CD4-positive, alpha-beta T cell treated with Interleukin-17A for 1 hour (primary cell): Measurements from ENCODE around the gene DDX25.

ENCODE experiments used
- DNase-seq: peaks from one replicate; pipeline ENCODE4 v3.0.0-alpha.2; 2020

The DDX25 gene

DNA sequence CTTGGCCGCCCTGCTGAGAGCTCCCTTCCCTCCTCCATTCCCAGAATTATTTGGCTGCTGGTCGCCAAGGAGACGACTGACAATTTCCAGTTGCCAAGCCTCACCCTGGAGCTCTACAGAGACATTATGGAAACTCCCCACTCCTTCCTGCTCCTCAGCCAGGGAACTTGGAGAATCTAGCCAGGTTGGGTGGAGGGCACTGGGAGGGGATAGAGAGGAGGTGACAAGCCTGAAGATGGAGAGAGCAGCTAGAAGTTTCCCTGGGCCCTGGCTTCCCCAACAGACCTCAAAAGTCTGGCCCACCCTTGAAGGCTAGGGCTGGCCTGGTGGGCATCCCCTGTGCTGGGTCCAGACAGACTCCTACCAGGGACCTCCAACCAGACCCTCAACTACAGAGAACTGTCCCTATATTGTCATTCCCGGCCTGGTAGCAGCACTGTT lies 34.8 kb downstream of the DDX25 start:
- DNase-seq: no peak

DNA sequence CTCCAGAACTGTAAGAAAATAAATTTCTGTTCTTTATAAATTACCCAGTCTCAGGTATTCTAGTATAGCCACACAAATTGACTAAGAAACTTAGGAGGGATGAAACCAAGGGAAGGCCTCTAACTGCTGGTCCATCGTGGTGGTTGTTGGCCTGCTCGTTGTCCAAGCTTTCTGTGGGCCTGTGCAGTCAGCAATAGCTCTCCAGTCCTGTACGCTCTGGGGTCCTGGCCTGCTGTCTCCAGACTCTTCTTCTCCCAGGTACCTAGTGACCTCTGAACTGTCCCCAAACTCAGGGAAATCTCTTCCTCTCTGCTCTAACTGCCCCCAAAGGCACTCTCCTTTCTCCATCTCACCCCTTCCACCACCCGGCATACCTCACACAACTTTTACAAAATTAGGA lies 35.8 kb downstream of the DDX25 start:
- no peak for DNase-seq

DNA sequence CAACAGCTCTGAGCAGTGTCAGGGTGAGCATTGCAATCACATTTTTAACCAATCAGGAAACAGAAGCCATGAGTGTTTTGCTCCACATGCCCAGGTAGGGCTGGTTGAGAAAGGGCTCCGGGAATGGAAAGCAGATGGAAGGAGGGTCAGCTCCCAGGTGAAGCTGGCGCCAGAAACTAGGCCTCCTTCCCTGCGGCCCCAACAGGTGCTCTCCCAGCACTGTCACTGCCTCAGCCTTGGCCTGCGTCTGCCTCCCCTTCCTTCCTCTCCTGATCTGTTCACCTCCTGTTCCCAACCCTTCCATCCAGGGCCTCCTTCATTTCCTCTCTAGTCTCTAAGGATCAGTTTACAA lies 36.9 kb downstream of the DDX25 start:
- DNase-seq: no peak

DNA sequence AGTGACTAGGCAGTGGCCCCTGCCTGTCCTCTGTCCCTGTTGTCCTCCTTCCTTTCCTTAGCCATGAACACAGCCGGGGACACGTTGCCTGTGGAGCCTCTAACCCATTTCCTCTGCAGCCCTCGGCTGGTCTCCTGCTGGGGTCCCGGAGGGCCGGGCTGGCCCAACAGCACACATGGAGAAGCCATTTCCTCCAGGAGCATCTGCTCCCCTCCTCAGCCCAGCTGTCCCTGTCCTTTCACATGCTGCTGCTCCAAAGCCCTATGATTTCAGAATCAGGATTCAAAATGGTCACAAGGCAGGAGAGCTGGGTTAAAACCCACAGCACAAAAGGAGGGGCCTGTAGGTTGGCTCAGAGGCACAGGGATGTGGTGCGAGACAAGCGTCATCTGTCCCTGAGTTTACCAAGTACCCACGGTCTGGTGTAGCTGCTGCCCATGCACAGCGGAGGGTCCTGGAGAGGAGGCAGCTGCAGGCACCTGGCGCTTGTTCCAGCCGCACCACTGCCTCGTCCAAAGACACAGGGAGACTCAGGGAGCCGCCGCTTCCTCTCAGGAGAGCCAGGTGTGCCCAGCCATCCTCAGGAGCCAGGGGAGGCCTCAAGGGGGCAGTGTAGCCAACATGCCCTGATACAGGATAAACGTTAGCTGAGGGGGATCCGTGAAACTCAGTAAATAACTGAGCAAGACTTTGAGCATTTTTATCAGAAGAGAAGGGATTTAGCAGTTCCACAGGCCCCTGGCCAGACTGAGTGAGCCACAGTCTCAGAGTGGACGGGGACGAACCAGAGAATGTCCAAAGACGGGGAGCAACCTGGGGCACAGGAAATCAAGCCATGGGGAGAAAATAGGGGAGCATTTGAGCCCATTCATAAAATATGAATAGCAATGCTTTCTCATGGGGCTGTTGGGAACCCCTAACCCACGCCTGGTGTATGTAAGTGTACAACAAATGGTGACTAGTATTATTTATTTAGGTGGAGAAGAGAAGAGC lies 37.6 kb downstream of the DDX25 start:
- peak; percentile 39 for DNase-seq

DNA sequence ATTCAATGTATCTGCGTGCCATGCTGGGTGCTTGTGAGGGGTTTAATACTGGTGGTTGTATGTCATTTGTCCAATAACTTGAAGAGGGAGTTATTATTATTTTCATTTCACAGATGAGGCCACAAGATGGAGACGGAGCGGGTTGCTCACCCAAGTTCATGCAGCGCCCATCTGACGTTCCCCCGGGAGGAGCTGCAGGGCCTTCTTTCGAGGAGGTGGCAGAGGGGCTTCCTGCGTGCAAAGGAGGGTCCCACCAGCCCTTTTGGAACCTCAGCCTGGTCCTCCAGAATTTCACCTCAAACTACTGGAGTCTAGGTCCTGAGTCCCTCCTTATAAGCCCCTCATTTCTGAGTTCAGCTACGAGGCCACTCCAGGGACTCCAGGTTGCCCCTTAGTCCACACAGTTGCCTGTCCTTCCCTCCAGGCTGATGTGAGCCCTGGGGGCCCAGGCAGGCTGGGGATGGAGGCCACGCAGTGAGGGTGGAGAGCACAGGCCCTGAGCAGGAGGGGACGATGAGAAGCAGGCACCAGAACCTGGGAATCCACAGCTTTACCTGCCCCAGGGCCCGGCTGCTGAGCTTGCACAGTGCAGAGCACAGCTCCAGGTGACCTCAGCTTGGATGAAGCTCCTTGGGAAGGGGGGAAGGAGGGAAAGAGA lies 38.6 kb downstream of the DDX25 start:
- no peak for DNase-seq

DNA sequence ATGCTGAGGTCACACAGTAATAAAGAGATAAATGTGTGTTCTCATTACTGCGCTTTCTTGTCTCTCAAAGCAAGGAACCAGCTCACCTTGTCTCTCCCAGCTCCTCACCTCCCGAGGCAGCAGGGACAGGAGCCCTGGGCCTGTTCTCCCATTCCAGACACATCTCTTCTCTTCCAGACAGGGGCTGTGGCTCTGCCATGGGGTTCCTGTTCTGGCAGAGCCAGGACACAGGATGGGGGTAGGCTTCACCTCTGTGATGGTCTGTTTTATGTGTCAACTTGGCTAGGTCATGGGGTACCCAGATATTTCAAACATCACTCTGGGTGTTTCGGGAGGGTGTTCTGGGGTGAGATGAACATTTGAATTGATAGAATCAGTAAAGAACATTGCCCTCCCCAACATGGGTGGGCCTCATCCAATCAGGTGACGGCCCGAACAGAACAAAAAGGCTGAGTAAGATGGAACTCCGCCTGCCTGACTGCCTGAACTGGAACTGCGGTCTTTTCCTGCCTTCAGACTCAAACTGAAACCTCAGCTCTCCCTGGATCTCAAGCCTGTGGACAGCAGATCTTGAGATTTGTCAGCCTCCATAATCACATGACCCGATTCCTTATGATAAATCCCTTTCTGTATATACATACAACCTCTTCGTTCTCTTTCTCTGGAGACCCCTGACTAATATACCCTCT lies 39.5 kb downstream of the DDX25 start:
- DNase-seq: no peak

DNA sequence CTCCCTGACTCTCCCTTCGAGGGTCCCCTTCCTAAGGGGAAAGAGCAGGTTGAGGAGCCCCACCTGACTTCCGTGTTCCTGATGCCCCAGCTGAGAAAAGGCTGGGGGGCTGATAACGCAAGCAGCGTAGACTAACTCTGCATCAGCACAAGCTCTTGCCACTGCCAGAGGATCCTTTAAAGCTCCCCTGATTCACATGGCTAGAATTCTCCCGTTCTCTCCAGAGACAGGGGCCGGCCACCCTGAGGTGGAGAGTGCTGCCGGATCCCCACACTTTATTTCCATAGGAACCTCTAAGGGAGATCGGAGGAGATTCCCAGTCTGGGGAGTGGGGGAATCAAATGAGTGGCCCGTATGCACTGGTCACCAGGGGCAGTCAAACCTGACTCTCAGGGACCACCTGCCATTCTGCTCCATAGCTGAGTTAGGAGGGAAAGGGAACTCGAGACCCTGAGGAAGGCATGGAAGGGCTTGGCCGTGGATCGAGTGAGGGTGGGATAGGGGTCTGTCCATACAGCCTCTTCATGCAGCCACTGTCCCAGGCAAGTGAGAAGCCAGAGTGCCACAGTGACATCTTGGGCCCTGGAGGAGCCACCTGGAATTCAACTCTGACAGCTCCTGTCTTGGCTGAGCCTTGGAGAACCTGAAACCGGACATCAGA lies 40.2 kb downstream of the DDX25 start:
- DNase-seq: no peak

DNA sequence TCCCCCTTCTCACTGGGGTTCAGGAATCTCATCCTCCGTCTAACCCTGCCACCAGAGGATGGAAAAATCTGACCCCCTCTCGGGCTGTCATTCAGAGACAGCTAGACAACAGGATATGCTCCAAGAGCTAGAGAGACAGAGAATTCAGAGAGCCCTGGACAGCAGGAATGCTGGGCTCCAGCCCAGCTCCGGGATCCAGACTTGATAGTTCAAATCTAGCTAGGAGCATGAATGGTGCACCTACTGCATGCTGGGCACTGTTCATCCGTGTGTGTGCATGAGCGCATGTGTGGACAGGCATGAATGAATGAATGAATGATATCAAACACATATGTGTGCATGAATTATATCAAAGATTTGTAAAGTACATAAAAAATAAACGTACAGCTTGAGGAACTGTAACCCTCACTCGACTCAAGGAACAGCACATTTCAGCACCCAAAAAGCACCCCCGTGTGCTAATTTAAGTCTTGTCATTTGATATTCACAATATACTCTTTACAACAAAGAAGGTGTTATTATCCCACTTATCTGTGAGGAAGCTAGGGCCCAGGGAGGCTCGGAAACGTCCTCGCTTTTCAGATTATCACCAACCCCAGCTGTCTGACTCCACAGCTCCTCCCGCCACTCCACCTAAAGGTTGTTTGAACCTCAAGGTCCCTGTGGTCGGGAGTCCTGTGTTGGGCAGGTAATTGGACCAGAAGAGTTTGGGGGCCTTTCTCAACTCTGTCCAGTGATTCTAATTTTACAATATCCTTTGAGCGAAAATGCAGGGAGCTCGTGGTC lies 40.9 kb downstream of the DDX25 start:
- DNase-seq: no peak

DNA sequence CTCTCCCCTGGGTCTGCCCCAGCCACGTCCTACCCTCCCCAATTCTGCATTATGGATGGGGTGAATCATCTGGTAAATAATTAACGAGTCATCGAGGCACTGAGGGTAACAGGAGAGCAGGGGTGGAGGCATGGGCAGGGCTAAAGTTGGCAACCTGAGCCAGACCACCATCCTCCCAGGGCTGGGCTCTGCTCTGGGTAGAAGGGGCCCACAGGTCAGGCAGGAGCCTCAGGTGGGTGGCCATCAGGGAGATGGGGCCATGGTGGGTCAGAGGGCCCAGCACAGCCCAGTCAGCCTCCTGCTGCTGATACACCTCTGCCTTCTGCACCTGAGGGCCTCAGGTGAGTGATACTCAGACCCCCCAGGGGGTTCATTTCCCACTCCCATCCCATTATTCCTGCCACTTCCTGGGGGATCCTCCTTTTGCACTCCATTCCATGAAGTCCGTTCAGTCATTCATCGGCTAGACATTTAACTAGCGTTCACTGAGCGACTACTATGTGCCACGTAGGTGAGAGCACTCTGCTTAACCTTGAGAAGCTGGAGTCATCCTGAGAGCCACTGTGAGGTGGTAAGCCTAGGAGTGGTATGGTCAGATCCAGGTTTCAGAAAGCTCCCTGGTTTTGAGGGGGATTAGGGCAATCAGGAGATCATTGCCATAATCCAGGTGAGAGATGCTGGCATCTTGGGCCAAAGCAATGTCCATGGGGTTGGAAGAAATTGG lies 41.7 kb downstream of the DDX25 start, which contains the start of gene VSIG10L2:
Gene VSIG10L2, plus strand, starts transcription at position 248 of the 724 bp plus-strand sequence. Its CDS starts 12 bp downstream, at position 260.
- no peak for DNase-seq

DNA sequence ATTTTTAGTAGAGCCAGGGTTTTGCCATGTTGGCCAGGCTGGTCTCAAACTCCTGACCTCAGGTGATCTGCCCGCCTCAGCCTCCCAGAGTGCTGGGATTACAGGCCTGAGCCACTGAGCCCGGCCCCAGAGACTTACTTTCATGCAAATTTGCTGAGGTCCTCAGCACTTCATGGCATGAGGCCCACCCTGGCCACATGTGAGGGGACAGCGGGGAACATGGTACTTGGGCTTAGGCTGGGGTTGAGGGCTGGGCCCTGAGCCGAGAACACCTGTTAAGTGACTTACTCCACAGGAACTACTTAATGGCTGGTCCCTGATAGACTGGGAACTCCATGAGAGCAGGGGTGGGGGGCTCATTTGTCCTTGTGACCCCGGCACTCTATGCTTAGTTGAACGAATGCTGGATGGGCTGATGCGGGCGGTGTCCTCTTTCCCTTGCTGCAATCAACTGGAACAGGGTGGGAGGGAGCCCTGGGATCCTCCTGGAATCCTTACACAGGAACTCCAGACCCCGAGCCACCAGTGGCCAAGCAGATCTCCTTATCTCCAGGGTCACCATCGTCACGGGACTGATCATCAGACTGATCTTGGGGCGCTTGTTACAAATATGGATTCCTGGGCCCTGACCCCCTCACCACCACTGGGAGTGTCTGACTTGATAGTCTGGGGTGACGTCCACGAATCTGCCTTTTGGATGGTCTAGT lies 42.6 kb downstream of the DDX25 start:
- DNase-seq: no peak

DNA sequence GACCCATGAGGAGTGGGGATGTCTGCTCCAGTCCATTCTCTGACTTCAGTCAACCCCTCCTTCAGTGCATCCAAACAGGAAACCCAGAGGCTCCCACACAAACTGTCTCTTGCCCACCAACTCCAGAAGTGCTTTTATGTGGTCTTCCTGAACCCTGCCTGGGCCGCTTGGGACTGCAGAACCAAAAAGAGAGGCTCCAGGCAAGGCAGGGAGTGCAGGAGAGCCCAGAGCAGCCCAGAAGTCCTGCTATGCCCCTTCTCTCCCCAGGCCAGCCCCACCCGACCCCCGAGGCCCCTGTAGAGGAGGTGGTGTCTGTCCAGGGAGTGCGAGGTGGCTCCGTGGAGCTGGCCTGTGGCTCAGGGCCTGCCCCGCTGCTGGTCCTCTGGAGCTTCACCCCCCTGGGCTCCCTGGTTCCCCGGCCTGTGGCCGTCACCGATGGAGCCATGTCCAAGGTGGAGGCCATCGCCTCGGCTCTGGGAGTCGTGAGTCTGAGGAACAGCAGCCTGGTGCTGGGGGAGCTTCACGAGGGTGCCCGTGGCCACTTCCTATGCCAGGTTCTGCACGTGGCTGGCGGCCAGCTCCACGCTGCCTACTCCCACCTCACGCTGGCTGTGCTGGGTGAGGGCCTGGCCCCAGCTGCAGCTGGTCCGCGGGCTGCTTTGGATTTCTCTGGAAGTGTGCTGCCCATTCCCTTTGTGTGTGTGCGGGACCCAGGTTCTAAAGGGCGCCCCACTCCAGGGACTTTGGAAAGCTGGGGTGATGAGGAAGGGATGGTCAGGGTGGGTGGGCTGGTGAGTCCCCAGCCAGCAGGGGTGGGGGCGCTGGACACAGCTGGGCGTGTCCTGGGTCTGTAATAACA lies 43.3 kb downstream of the DDX25 start:
- no peak for DNase-seq

DNA sequence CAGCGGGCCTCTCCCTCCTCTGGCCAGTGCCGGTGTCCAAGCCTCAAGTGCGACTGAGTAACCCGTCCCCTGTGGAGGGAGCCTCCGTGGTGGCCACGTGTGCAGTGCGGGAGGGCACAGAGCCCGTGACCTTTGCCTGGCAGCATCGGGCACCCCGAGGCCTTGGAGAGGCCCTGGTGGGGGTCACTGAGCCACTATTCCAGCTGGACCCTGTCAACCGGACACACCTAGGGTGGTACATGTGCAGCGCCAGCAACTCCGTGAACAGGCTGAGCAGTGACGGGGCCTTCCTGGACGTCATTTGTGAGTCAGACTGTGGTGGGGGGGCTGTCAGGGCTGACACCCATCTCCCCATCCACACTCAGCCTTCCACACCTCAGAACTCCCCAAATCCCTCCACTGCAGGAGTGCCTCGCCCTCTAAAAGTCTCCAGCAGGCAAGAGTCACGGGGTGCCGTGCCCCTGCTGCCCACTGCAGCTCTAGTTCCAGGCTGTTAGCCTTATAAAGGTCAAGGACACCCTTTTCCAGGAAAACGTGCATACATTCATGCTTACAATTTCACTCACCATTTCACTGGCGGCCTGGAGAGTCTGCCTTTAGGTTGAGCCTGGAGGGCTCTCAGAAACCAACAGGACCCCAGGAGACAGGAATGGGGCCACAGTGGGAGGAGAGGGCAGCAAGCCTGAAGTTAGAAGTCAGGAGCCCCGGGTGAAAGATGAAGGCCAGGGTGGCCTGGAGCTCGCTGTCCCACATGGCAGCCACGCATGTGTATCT lies 44.2 kb downstream of the DDX25 start:
- no peak for DNase-seq

DNA sequence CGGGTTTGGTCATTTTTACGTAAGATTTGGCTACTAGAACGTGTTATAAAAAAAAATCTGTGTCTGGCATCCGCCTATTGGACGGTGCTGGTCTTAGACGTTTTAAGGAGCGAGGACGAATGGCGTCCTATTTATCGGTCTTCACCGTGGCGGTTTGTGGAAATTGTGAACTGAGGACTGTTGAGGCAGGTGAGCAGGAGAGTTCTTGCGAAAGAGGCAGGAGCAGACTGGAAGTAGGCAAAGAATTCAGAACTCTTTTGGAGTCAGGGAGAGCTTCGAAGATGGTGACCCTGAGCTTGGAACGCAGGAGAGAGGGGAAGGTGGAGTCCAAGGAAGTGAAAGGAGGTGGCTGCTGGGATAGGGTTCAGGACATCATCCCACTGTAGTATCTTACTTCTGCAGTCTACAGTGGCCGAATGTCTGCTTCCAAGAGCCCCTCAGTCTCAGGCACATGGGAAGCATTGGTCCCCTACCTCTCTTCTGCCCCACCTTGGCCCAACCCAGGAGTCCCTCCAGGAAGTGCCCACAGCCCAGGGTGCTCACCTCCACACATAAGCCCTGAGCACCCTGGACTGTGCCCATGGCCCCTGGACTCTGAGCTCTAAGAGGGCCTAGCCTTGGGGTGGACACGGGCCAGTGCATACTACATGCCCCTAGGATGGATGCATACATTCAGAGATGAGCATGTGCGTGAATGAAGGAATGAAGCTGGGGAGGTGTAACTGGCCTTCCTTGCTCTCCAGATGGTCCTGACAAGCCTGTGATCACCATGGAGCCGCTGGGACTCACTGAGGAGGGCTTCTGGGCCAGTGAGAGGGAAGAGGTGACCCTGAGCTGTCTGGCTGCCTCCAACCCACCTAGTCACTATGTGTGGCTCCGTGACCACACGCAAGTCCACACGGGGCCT lies 45.2 kb downstream of the DDX25 start:
- no peak for DNase-seq

DNA sequence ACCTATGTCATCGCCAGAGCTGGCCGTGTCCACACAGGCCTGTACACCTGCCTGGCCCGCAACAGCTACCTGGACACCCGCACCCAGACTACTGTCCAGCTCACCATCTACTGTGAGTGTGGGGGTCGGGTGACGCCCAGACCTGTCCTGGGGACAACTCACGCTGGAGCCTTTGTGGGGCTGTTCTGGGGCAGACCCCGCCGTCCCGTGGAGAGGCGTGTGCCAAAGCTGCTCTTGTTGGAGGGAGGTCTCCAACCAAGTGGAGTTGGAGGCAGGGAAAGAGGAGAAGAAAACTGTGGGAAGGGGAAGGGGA lies 45.8 kb downstream of the DDX25 start:
- DNase-seq: no peak

DNA sequence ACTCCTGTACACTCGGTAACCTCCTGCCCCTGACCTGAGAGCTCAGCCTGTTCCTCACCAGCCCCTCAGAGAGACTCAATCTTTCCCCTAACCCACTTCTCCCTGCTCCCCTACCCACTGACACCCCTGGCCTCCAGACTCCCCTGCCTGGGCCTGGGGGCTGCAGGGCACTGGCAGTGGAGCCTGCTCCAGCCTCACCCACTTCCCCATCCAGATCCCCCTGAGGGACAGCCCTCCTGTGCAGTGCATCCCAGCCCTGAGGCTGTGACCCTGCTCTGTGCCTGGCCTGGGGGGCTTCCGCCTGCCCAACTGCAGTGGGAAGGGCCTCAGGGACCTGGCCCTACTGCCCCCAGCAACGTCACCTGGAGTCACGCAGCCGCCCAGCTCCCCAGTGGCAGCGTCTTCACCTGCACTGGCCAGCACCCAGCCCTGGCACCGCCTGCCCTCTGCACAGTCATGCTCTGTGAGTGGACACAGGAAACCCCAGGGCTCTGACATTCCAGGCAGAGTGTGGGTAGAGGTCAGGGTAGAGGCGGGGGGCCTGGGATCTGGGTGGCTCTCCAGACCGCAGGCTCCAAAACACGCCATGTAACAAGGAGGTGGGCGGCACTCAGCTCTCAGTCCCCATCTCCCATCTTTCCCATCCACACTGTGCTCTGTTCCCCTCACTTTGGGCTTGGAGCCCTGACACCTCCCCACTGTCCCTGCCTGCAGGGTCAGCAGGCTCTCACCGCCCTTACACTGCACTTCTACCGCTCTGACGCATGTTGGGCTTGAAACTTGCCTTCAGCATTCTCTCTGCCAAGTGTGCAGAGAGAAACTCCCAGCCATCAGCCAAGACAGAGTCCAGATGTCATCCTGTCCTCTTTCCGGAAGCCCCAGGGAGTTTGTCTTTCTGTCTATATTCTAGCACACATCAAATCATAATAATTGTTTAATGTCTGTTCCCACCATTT lies 46.7 kb downstream of the DDX25 start:
- no peak for DNase-seq

DNA sequence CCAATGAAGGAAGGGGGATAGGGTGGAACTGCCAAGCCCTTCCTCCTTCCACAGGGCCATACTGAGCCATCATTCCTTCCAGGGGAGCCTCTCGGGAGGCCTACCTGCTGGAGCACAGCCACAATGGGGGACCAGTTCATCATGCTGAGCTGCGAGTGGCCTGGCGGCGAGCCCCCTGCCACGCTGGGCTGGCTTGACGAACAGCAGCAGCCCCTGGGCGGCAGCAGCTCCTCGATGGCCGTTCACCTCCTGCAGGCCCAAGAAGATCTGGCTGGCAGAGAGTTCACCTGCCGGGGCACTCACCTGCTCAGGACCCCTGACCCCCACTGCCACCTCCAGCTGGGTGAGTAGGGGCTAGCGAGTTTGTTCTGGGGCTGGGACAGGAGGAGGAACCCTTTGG lies 47.4 kb downstream of the DDX25 start:
- no peak for DNase-seq

DNA sequence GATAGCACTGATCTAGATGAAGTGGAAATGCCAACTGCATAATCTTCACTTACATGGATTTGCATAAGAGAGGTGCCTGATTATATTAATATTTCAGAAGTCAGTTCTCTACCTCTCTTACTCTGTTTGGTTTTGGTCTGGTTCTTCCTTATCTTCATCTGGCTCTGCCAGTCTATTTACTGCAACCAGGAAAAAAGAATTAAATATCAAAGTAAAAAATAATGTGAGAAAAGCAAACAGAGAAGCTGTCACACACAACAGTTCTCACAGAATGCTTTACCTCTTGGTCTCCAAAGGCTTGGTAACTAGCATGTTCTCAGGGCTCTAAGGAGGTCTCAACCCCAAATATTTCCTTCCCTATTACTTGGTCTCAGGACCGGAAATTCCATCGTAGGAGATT lies 48.3 kb downstream of the DDX25 start:
- no peak for DNase-seq
